Stomach (tissue), 9 donors: Measurements from ENCODE around the gene SLC6A3. TPM values are rescaled to one million over a fixed set of nuclear protein-coding genes. Genes with fewer than 3 reads are reported as not detected.

Source experiments
- DNase-seq, 2 donors: peaks; one replicate each; pipeline versions ENCODE4 v3.0.0 to v3.0.0-alpha.2; 2013 to 2019
- H3K27ac ChIP-seq, 5 donors: fragments of 200-600 bp in 4 of 5; sonication (generic) in 4 of 5; one replicate each; pipeline ENCODE4 v1.5.1; 2013 to 2019; ENCODE audit warnings: mild to moderate bottlenecking in 1 of 5, moderate library complexity in 1 of 5
- H3K27me3 ChIP-seq, 3 donors: fragments of 200-600 bp; sonication (generic); one replicate each; pipeline ENCODE4 v1.5.1; 2017 to 2019; ENCODE audit warnings: mixed run types in 1 of 3
- H3K36me3 ChIP-seq, 4 donors: fragments of 200-600 bp; sonication (generic); 1 replicate in 3 of 4; 2 replicates in 1 of 4; pipeline ENCODE4 v1.5.1; 2016 to 2019
- H3K4me1 ChIP-seq, 4 donors: fragments of 200-600 bp; sonication (generic); one replicate each; pipeline ENCODE4 v1.5.1; 2016 to 2019
- H3K4me3 ChIP-seq, 4 donors: fragments of 200-600 bp; sonication (generic) in 3 of 4; one replicate each; pipeline ENCODE4 v1.5.1; 2016 to 2019; ENCODE audit warnings: mild to moderate bottlenecking in 1 of 4
- H3K9me3 ChIP-seq, 4 donors: fragments of 200-600 bp; sonication (generic); one replicate each; pipeline ENCODE4 v1.5.1; 2016 to 2019
- CTCF ChIP-seq, 7 experiments: fragments of 450-650 bp in 4 of 7; fragments of 200-600 bp in 3 of 7; sonication (generic) in 3 of 7; IDR thresholded peaks; one replicate each; pipeline ENCODE4 v1.5.1; 2016 to 2019; ENCODE audit warnings: antibody characterized with exemption in 7 of 7, control low read depth in 2 of 7, mild to moderate bottlenecking in 1 of 7
- EP300 ChIP-seq: sonication (generic); formaldehyde crosslinking; IDR thresholded peaks from one replicate; pipeline ENCODE4 v1.6.1; 2017; ENCODE audit warnings: antibody characterized with exemption
- POLR2A ChIP-seq, 4 donors: fragments of 450-650 bp; IDR thresholded peaks; one replicate each; pipeline ENCODE4 v1.6.1; 2016; ENCODE audit warnings: antibody characterized with exemption in 4 of 4, control low read depth in 2 of 4, mild to moderate bottlenecking in 1 of 4, moderate library complexity in 1 of 4
- POLR2AphosphoS5 ChIP-seq, 3 donors: sonication (generic); formaldehyde crosslinking; IDR thresholded peaks; one replicate each; pipeline ENCODE4 v1.6.1; 2016; ENCODE audit warnings: antibody characterized with exemption in 3 of 3
- WGBS, 5 donors: extraction: QIAGEN DNeasy Blood & Tissue Kit in 3 of 5; methylation state at CpG; one replicate each; pipeline versions ENCODE4 v1.1.5 to v1.1.7; 2013 to 2018; 5-methylcytosine and 5-hydroxymethylcytosine counted together
- intact Hi-C: fragments of 100-400 bp; cut with DNase I; formaldehyde crosslinking; loops from one replicate; pipeline ENCODE4 v1.15.1; 2023; ENCODE audit warnings: low total_unique reads
- polyA plus RNA-seq, 3 donors: library from polyadenylated mRNA; stranded (reverse); fragments of 200-250 nt; gene quantifications; one replicate each; pipeline ENCODE4 v1.2.3, GENCODE V29; 2013
- total RNA-seq, 5 donors: library from RNA; depleted of rRNA; stranded (reverse); fragments of >200 nt; gene quantifications; one replicate each; pipeline versions ENCODE4 v1.1.0 to v1.2.3, GENCODE V29; 2014 to 2016
- donor health status: healthy with polysubstance abuse.
- donor health status: Bipolar disorder and iron deficiency.
- donor health status: healthy.

Gene SLC6A3
- total and polyA plus RNA-seq, 8 donors, result 0.05 TPM; not detected in 7

DNA sequence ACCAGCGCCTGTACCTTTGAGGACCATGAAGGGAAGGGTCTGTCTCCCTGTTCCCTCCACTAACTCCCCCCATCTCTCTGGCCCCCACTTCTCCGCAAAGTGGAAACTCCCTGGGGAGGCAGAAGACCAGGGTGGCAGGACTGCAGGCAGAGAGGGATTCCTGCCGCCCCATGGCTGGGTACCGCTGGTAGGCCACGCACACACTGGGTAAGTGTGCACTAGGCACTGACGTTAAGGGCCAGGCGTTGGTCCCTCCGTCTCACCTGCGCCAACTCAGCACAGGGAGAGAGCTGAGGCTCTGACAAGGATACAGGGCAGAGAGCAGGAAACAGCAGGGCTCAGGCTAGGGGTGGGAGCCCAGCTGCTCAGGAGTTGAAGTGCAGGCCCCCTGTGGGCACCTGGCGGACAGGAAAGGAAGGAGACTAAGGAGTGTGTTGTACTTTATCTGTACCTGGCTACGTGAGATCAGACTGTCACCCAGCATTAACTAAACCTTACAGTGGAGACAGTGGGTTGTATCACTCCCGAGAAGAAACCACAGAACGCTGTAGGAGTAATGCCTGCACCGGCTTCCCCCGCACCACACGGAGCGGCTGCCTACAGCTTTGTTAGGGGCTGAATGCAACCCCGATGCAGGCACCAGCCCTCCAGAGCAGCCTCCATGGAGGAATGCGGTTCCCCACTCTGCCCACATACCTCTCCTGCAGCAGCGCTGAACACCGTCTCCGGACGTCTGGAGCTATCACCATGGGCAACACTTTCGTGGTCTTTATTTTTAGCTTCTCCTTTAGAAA is 66.2 kb downstream of the SLC6A3 start:
- WGBS, 5 donors, result 91 to 96% (median 94%) methylated on average over 24 of the region's 24 CpGs
- H3K27ac ChIP-seq, result no peak overlapping the region
- peaks cover 0 to 63% (median 0%) of the 10 kb centered on the region in 3 donors for H3K27me3 ChIP-seq
- no peak for DNase-seq
- no peaks in the 10 kb centered on the region for H3K9me3 ChIP-seq
- TF ChIP-seq EP300 (no peak), POLR2AphosphoS5 (IDR thresholded peaks at IDR 0.05) (no peak), POLR2A (IDR thresholded peaks at IDR 0.05) (no peak), CTCF (IDR thresholded peaks at IDR 0.05) (no peak)
- H3K4me1 ChIP-seq, result peaks cover 0 to 11% (median 9%) of the 10 kb centered on the region in 4 donors
- no peak overlapping the region for H3K4me3 ChIP-seq
- intact Hi-C loops, result no loop called here
- no peaks in the 10 kb centered on the region for H3K36me3 ChIP-seq

- Histone ChIP-seq H3K9me3 (no peaks in the 10 kb centered on the region), H3K4me1 (peaks cover 0 to 11% (median 9%) of the 10 kb centered on the region in 4 donors), H3K27me3 (peaks cover 0 to 57% (median 0%) of the 10 kb centered on the region in 3 donors), H3K36me3 (no peaks in the 10 kb centered on the region), H3K27ac (no peak overlapping the region), H3K4me3 (no peak overlapping the region)
- TF ChIP-seq CTCF (IDR thresholded peaks at IDR 0.05), result no peak
- TF ChIP-seq EP300, result no peak
- no peak for TF ChIP-seq POLR2A (IDR thresholded peaks at IDR 0.05)
- TF ChIP-seq POLR2AphosphoS5 (IDR thresholded peaks at IDR 0.05), result no peak
- intact Hi-C loops, result no loop called here
- WGBS, 5 donors, result 87 to 93% (median 91%) methylated on average over 15 to 18 of the region's 18 CpGs
- DNase-seq, result no peak
These were observed 67.1 kb downstream of the SLC6A3 start for GRCh38 chr5:1378096-1378495.

- H3K4me3 ChIP-seq, result no peak overlapping the region
These were observed 68.3 kb downstream of the SLC6A3 start for GRCh38 chr5:1376981-1377380.

More at GRCh38 chr5:1376981-1377380, 68.3 kb downstream of the SLC6A3 start:
- Histone ChIP-seq H3K36me3 (no peaks in the 10 kb centered on the region), H3K27me3 (peaks cover 0 to 54% (median 0%) of the 10 kb centered on the region in 3 donors), H3K27ac (no peak overlapping the region), H3K4me1 (peaks cover 0 to 11% (median 9%) of the 10 kb centered on the region in 4 donors), H3K9me3 (no peaks in the 10 kb centered on the region)
- no peak for TF ChIP-seq EP300
- no peak for TF ChIP-seq POLR2A (IDR thresholded peaks at IDR 0.05)
- no peak for TF ChIP-seq CTCF (IDR thresholded peaks at IDR 0.05)
- no peak for TF ChIP-seq POLR2AphosphoS5 (IDR thresholded peaks at IDR 0.05)
- intact Hi-C loops, result no loop called here
- WGBS, 5 donors, result 86 to 90% (median 88%) methylated on average over 3 of the region's 3 CpGs
- DNase-seq, result no peak
